ENCODE results near the gene NDUFA12.

Gene NDUFA12

GRCh38 chr12:95022477-95022876 lies 19.0 kb upstream of the NDUFA12 start (continued):
- TF ChIP-seq, protein P1, sequence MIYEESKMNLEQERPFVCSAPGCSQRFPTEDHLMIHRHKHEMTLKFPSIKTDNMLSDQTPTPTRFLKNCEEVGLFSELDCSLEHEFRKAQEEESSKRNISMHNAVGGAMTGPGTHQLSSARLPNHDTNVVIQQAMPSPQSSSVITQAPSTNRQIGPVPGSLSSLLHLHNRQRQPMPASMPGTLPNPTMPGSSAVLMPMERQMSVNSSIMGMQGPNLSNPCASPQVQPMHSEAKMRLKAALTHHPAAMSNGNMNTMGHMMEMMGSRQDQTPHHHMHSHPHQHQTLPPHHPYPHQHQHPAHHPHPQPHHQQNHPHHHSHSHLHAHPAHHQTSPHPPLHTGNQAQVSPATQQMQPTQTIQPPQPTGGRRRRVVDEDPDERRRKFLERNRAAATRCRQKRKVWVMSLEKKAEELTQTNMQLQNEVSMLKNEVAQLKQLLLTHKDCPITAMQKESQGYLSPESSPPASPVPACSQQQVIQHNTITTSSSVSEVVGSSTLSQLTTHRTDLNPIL (CRISPR knock-in tag; IDR thresholded peaks at IDR 0.05; ENCODE audit: low read depth), result no peak
- no peak for TF ChIP-seq SNAI2 (CRISPR knock-in tag; IDR thresholded peaks at IDR 0.05)
- no peak for TF ChIP-seq ZNF70 (CRISPR knock-in tag; IDR thresholded peaks at IDR 0.05)
- TF ChIP-seq ARNTL (CRISPR knock-in tag; IDR thresholded peaks at IDR 0.05; ENCODE audit: borderline replicate concordance, low read depth), result no peak

DNA sequence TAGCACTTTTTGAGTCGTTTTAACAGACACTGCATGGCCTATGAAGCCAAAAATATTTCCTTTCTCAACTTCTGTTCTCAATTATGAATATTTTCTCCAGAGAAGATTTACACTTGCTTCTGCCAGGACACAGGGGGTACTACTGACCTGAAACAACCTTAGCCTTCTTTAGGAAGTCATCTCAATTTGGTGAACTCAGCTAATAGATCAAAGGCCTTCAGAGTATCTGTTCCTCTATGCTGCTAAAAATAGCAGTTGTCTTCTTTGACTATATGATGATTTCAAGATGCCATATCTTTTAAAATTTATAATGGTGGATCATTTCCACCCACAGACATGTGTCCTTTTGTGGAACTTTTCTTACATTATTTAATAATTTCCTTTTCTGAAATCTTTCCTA lies 14.0 kb upstream of the NDUFA12 start:
- ATAC-seq, result peak; percentile 72
- no peak for TF ChIP-seq GLIS3 (CRISPR knock-in tag; IDR thresholded peaks at IDR 0.05)
- TF ChIP-seq, protein P2, sequence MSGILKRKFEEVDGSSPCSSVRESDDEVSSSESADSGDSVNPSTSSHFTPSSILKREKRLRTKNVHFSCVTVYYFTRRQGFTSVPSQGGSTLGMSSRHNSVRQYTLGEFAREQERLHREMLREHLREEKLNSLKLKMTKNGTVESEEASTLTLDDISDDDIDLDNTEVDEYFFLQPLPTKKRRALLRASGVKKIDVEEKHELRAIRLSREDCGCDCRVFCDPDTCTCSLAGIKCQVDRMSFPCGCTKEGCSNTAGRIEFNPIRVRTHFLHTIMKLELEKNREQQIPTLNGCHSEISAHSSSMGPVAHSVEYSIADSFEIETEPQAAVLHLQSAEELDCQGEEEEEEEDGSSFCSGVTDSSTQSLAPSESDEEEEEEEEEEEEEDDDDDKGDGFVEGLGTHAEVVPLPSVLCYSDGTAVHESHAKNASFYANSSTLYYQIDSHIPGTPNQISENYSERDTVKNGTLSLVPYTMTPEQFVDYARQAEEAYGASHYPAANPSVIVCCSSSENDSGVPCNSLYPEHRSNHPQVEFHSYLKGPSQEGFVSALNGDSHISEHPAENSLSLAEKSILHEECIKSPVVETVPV (CRISPR knock-in tag; IDR thresholded peaks at IDR 0.05), result no peak

GRCh38 chr12:95016120-95016519 lies 12.6 kb upstream of the NDUFA12 start:
- no peak for ATAC-seq
- no peak for TF ChIP-seq ZNF70 (CRISPR knock-in tag; IDR thresholded peaks at IDR 0.05)
- no peak for TF ChIP-seq CSDC2 (CRISPR knock-in tag; IDR thresholded peaks at IDR 0.05)
- peak; percentile 67 for TF ChIP-seq ZNF8 (CRISPR knock-in tag; IDR thresholded peaks at IDR 0.05)

GRCh38 chr12:95014554-95014953 lies 11.1 kb upstream of the NDUFA12 start:
- TF ChIP-seq PPARA (CRISPR knock-in tag; IDR thresholded peaks at IDR 0.05; ENCODE audit: borderline replicate concordance) (no peak), TSHZ2 (CRISPR knock-in tag; IDR thresholded peaks at IDR 0.05) (no peak), GLIS3 (CRISPR knock-in tag; IDR thresholded peaks at IDR 0.05) (no peak), CSDC2 (CRISPR knock-in tag; IDR thresholded peaks at IDR 0.05) (no peak), ZNF565 (CRISPR knock-in tag; conservative IDR thresholded peaks at IDR 0.05; ENCODE audit: low read depth) (no peak), TOX (CRISPR knock-in tag; IDR thresholded peaks at IDR 0.05; ENCODE audit: borderline replicate concordance) (no peak), POU6F1 (CRISPR knock-in tag; IDR thresholded peaks at IDR 0.05; ENCODE audit: borderline replicate concordance, low read depth) (no peak), OSR1 (CRISPR knock-in tag; IDR thresholded peaks at IDR 0.05) (no peak), ZNF8 (CRISPR knock-in tag; IDR thresholded peaks at IDR 0.05) (no peak)
- ATAC-seq, result no peak

DNA sequence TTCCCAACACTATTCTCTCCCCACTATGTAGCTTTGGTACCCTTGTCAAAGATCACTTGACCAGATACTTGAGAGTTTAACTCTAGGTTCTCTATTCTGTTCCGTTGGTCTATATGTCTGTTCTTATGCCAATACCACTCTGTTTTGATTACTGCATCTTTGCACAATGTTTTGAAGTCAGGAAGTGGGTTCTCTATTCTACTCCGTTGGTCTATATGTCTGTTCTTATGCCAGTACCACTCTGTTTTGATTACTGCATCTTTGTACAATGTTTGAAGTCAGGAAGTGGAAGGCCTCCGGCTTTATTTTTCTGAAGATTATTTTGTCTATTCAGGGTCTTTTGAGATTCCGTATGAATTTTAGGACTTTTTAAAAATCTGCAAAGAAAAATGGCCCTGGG lies 2.7 kb upstream of the NDUFA12 start:
- ATAC-seq, result no peak
- TF ChIP-seq, protein P2 (CRISPR knock-in tag; IDR thresholded peaks at IDR 0.05), result no peak
- TF ChIP-seq BACH2 (CRISPR knock-in tag; IDR thresholded peaks at IDR 0.05; ENCODE audit: borderline replicate concordance) (no peak), ARNTL (CRISPR knock-in tag; IDR thresholded peaks at IDR 0.05; ENCODE audit: borderline replicate concordance, low read depth) (no peak), POU6F1 (CRISPR knock-in tag; IDR thresholded peaks at IDR 0.05; ENCODE audit: borderline replicate concordance, low read depth) (no peak), ESRRG (CRISPR knock-in tag; IDR thresholded peaks at IDR 0.05) (no peak), OSR1 (CRISPR knock-in tag; IDR thresholded peaks at IDR 0.05) (no peak), ZFP3 (CRISPR knock-in tag; IDR thresholded peaks at IDR 0.05) (no peak), GLIS3 (CRISPR knock-in tag; IDR thresholded peaks at IDR 0.05) (no peak), ZNF565 (CRISPR knock-in tag; conservative IDR thresholded peaks at IDR 0.05; ENCODE audit: low read depth) (no peak), SNAI2 (CRISPR knock-in tag; IDR thresholded peaks at IDR 0.05) (no peak), PATZ1 (CRISPR knock-in tag; IDR thresholded peaks at IDR 0.05; ENCODE audit: borderline replicate concordance) (no peak), TCF4 (CRISPR knock-in tag; IDR thresholded peaks at IDR 0.05; ENCODE audit: borderline replicate concordance) (no peak)
- TF ChIP-seq, protein P1 (CRISPR knock-in tag; IDR thresholded peaks at IDR 0.05; ENCODE audit: low read depth), result no peak

All from SK-N-SH treated with all-trans-retinoic acid at 6 μM for 48 hours (cell line).